ENCODE data around the gene STK39.

The STK39 gene

DNA sequence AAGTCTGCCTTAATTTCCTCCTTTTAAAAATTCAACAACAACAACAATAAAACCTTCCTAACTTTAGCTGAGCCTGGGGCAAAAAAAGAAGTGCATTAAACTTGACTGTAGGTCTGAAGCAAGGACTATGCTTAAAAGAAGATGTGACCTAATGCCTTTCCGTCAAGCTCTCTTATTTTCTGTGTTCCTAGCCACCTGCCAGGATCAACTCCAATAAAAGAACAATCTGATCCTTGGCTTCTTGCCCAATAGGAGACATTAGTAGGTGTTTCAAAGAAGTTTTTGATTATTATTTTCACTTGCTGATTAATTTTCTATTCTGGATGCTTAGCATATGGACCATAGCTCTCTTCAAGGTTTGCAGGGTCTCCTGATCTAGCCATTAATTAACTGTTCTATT lies 237.5 kb downstream of the STK39 start:
- H3K4me3 ChIP-seq (ENCODE audit: low read length) = no peak overlapping the region
- DNase-seq (ENCODE audit: low read depth) = no peak
- TF ChIP-seq, protein P1, sequence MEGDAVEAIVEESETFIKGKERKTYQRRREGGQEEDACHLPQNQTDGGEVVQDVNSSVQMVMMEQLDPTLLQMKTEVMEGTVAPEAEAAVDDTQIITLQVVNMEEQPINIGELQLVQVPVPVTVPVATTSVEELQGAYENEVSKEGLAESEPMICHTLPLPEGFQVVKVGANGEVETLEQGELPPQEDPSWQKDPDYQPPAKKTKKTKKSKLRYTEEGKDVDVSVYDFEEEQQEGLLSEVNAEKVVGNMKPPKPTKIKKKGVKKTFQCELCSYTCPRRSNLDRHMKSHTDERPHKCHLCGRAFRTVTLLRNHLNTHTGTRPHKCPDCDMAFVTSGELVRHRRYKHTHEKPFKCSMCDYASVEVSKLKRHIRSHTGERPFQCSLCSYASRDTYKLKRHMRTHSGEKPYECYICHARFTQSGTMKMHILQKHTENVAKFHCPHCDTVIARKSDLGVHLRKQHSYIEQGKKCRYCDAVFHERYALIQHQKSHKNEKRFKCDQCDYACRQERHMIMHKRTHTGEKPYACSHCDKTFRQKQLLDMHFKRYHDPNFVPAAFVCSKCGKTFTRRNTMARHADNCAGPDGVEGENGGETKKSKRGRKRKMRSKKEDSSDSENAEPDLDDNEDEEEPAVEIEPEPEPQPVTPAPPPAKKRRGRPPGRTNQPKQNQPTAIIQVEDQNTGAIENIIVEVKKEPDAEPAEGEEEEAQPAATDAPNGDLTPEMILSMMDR (IDR thresholded peaks at IDR 0.05; ENCODE audit: insufficient read depth, low read depth, low read length, missing control alignments) = no peak

DNA sequence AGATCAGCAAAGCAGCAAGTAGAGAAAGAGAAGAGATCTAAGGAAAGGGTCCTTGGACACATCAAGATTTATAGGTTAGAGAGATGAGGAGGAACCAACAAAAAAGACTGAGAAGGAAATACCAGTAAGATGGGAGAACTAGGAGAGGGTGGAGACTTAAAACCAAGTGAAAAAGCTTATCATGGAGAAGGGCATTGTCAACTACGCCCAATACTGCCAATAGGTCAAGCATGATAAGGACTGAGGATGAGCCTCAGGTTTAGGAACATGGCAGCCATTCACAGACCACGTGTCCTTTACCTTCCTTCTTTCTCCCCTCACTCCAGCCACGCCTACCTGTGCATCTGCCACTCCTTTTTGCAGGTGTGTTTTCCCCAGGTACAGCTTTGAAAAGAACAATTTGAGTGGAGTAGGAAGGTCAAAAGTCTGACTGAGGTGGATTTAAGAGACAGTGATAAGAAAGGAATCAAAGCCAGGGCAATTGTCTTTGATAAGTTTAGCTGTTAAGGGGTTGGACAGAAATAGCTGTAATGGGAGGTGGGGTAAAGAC lies 238.7 kb downstream of the STK39 start:
- H3K4me3 ChIP-seq (ENCODE audit: low read length) = no peak overlapping the region
- TF ChIP-seq, protein P1 (IDR thresholded peaks at IDR 0.05; ENCODE audit: insufficient read depth, low read depth, low read length, missing control alignments) = no peak
- no peak for DNase-seq (ENCODE audit: low read depth)

DNA sequence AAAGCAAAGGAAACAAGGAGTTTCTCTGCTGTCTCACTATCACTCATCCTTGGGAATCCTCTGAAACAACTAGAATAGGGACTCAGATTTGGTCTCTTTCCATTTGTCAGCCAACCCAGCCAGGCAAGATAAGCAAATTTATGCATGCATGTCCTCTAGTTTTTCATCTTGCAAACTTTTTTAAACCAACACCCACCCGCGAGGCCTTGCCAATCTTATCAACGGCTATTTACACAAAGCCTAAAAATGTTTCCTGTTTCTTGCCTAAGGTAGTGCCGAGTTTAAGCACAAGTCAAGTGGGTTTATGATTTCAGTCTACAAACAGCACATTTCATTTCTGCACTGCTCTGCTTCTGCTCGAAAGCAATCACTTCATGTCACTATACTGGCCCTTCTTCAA lies 240.9 kb downstream of the STK39 start:
- TF ChIP-seq, protein P1 (IDR thresholded peaks at IDR 0.05; ENCODE audit: insufficient read depth, low read depth, low read length, missing control alignments) = no peak
- no peak for DNase-seq (ENCODE audit: low read depth)
- no peak overlapping the region for H3K4me3 ChIP-seq (ENCODE audit: low read length)

DNA sequence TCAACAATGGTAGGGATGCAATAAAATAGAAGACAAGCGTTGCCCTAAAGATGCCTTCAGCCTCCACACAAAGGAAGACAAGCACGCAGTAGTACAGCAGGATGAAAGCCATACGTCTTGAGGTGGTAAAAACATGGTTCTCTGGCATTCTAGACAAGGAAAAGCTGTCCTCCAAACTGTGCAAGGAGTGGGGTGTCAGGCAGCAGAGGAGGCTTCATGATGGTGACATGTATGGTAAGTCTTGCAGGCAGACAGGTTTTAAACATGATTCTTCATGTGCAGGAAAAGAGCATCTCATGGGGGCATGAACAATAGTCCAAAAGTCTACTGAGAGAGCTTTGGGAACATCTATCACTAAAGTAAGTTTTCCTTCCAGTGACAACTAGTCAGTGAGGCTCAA lies 241.8 kb downstream of the STK39 start:
- no peak for DNase-seq (ENCODE audit: low read depth)
- H3K4me3 ChIP-seq (ENCODE audit: low read length) = no peak overlapping the region
- TF ChIP-seq, protein P1 (IDR thresholded peaks at IDR 0.05; ENCODE audit: insufficient read depth, low read depth, low read length, missing control alignments) = no peak

DNA sequence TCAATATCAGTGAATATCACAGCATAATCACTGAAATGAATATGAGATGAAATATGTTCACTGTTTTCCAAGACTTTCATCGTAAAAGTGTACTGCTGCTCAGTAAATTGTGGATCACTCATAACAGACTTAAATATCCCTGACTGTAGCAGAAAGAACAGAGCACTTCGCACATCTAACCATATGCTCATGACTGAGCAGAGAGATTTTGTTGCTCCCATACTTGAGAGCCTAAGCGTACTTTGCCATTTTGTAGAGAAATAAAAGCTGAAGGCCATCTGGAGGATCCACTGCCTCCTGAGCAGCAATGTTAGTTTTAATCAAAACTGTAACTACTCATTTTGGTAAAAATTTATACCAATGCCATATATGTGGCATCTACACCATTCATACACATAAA lies 243.5 kb downstream of the STK39 start:
- TF ChIP-seq, protein P1 (IDR thresholded peaks at IDR 0.05; ENCODE audit: insufficient read depth, low read depth, low read length, missing control alignments) = no peak
- DNase-seq (ENCODE audit: low read depth) = no peak
- no peak overlapping the region for H3K4me3 ChIP-seq (ENCODE audit: low read length)

DNA sequence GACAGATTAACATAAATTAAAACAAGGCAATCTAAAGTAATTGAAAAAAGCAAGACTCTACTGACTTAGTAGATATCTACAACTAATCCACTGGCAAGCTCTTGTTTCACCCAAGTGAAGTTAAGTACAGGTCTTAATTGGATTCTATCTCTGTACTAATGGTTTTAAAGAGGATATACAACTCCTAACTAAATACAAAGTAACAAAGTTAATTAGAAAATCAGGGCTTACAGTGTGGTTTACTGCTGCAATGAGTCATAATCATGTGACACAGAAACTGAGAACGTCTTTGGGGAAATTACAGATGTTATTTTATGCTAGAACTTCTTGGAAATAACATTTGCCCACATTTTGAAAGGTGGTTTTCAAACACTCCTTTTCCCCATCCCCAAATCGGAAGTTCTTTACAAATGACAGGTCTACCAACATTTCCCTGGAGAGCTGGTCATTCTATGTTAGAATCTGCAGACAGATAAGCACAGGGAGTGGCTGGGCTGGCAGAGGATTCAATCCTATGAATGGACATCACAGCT lies 245.3 kb downstream of the STK39 start:
- TF ChIP-seq, protein P1 (IDR thresholded peaks at IDR 0.05; ENCODE audit: insufficient read depth, low read depth, low read length, missing control alignments) = no peak
- DNase-seq (ENCODE audit: low read depth) = peak; percentile 42
- no peak overlapping the region for H3K4me3 ChIP-seq (ENCODE audit: low read length)

DNA sequence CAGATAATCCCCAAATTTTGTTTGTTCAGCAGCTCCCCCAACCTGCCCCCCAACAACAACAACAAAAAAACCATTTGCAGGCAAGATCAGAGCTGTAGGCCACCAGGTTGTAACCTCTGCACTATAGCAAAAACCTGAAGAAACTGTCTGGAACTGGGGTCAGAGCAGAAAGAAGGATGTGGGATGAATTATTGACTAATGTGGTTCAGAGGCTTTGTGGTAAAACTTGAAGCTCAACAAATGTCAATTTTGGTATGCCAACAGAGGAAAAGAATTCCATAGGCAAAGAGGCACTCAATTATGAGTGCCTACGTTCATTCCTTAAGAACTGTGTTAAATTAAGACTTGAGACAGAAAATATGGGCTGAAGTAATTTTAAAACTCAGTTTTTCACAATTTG lies 255.1 kb downstream of the STK39 start:
- TF ChIP-seq, protein P1 (IDR thresholded peaks at IDR 0.05; ENCODE audit: insufficient read depth, low read depth, low read length, missing control alignments) = no peak
- no peak for DNase-seq (ENCODE audit: low read depth)
- no peak overlapping the region for H3K4me3 ChIP-seq (ENCODE audit: low read length)

Data from epithelial cell of esophagus (primary cell).